Measurements from ENCODE around the gene EPC1.

DNA sequence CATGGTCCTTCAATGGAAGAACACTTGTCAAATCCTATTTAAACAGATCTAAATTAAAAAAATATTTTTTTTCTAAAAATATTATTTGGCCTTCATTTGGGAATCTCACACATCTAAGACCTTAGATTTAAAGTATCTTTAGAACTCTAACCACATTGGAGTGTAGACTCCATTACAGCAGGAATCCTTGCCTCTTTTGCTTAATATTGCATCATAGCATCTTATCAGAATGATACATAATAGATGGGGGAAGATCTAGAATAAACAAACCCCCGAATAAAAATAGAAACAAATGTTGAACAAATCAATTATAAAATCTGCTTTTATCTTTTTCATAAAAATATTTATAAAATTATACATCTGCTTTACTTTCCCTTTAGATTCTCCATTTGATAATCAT is 27.6 kb upstream of the EPC1 start:
- no peak for TF ChIP-seq POLR2A (IDR thresholded peaks at IDR 0.05; ENCODE audit: low read depth, low read length)
- TF ChIP-seq SPI1 (IDR thresholded peaks at IDR 0.05; ENCODE audit: low read depth, low read length): no peak
- no peak for TF ChIP-seq POLR2AphosphoS5 (IDR thresholded peaks at IDR 0.05; ENCODE audit: low read depth, low read length)
- no peak for TF ChIP-seq PAX5 (IDR thresholded peaks at IDR 0.05; ENCODE audit: insufficient read depth, low read length, severe bottlenecking)

Data from GM12891 (cell line).